Fibroblast of the conjunctiva (primary cell): ENCODE results near the gene SRP54.
"Not testable (repeated sequence)": the region's sequence is repeated elsewhere in the genome, so short reads cannot be mapped to it uniquely, and the experiment has no call there.

ENCODE experiments used
- DNase-seq: peaks from one replicate; pipeline ENCODE4 v3.0.0-alpha.2; 2010; ENCODE audit warnings: low read depth

Gene SRP54

DNA sequence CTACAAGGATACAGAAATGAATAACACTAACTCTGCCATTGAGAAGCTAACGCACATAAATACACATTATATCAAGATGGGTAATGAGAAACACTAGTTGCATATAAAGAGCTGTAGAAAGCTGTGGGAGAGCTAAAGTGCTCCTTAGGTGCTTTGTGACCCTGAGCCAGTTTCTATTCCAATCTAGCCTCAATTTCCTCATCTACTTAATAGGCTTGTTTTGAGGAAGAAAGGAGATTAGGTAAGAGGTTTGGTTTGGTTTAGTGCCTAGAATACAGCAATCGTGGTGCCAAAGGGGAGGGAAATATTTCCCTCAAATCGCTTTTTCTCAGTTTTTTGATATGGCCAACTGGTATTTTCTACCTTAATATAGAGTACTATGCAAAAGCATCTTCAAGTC lies 994 bp downstream of the SRP54 start:
- DNase-seq, result no peak

DNA sequence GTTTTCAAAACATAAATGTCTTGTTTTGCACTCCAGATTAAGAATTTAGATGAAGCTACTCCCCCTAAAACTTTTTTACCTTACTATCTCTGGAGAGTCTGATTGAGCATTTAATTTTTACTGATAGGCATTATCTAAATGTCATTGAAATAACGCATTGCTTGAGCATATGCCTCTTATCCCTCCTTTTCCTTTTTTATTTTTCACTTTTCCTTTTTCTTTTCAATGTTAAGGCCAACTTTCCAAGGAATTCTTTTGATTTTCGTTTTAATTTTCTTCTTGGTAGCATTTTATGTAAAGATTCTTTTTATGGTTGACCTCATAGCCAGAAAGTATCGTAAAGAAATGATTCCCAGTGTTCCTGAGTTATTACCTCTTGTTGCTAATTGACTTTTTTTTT lies 2.9 kb downstream of the SRP54 start:
- no peak for DNase-seq

- no peak for DNase-seq
Measured at GRCh38 chr14:34987180-34987579, 4.4 kb downstream of the SRP54 start.

DNA sequence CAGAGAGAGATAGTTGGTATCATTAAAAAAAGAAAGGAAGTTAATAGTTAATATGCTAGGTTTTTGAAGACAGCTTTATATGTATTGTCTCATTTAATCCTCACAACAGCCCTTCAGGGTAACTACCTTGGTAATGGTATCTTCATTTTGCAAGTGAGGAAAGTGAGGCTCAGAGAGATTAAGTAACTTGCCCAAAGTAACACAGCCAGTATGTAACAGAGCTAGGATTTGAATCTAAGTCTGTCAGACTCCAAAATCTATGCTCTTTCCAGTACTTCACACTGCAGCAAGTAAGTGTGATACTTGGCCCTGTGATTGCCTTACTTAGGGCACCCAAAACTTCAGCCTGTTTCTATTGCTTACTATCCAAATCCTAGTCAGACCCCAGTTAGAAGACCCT lies 7.0 kb downstream of the SRP54 start:
- no peak for DNase-seq

DNA sequence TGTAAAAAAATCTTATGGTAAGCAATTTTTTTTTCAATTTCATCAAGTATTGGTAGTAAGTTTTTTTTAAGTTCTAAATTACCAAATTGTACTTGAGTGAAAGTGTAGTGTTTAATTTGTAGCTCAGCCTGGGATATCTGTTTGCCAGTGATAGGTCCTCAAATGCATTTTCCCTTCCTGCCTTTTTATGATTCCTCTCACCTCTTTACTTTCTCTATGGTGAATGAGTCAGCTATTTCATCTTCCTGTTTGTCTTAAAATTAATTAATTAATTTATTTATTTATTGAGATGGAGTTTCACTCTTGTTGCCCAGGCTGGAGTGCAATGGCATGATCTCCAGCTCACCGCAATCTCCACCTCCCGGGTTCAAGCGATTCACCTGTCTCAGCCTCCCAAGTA lies 10.6 kb downstream of the SRP54 start:
- no peak for DNase-seq

DNA sequence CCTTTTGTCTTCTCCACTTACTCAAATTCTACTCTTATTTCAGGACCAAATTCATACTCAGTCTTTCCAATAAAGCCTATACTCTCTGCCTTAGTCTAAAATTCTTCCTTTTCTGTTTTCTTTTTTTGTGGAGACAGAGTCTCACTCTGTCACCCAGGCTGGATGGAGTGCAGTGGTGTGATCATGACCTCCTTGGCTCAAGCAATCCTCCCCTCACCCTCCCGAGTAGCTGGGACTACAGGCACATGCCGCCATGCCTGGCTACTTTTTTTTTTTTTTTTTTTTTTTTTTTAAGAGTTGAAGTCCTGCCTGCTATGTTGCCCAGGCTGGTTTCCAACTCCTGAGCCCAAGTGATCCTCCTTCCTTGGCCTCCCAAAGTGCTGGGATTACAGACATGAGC lies 11.9 kb downstream of the SRP54 start:
- DNase-seq, result no peak

- no peak for DNase-seq
Measured at GRCh38 chr14:34997762-34998161, 15.0 kb downstream of the SRP54 start.

DNA sequence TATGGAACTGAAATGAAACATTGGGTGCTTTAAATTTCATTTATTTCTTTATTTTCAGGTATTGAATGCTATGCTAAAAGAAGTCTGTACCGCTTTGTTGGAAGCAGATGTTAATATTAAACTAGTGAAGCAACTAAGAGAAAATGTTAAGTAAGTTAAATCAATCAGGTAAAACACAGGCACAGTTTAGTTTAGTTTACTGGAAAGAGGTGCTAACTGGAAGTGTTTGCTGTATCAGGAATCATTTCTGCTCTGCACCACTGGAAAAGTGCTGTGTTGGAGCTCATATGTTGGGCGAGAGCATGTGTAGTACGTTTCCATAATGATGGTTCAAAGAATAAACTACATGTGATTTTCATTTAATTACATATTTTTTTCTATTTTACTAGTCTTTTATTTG lies 16.7 kb downstream of the SRP54 start:
- DNase-seq, result no peak

DNA sequence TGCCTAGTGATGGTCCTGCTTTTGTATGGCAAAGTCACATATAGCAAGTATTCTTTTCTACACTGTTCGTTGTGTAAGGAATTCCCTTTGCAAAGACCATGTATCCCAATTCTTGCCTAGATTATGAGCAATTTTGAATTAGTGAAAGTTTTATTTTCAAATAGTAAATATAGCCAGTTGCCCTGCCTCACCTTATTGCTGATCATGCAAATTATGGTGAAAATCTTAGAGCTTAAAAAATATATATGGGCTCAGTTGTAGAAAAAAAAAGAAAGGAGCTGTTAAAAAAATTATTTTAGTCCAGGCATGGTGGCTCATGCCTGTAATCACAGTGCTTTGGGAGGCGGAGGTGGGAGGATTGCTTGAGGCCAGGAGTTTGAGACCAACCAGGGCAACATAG lies 18.8 kb downstream of the SRP54 start:
- DNase-seq, result no peak

- DNase-seq, result no peak
Measured at GRCh38 chr14:35004839-35005238, 22.0 kb downstream of the SRP54 start.

DNA sequence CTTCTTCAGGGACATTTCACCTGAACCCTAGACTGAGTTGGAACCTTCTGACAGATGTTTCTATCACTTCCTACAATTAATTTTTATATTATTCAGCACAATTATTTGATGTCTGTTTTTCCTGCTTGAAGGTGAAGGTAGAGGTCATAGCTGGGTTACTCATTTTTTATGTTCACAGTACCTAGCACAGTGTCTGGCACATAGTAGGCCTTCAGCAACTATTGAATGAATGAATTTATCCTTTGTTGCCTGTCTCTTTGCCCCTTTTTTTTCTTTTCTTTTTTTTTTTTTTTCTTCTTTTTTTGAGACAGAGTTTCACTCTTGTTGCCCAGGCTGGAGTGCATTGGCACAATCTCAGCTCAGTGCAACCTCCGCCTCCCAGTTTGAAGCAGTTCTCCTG lies 33.8 kb downstream of the SRP54 start:
- DNase-seq, result no peak

DNA sequence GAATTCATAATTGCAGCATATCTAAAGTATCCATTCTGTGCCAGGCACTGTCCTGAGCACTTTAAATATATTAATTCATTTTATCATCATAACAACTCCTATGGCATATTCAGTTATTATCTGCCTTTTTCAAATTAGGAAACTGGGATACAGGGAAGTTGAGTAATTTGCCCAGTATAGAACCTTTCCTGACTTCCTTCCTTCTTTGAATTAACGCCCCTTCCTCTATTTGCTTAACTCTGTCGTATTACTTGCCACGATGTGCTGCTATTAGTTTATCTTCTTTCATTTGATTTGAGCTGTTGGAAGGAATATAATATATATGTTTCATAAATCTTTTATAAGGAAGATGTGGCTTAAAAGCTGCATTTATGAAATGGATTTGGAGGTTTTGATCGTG lies 37.9 kb downstream of the SRP54 start:
- no peak for DNase-seq

GRCh38 chr14:35028435-35028834 lies 45.6 kb downstream of the SRP54 start:
- no peak for DNase-seq

- no peak for DNase-seq
Measured at GRCh38 chr14:35032562-35032961, 49.8 kb downstream of the SRP54 start.

DNA sequence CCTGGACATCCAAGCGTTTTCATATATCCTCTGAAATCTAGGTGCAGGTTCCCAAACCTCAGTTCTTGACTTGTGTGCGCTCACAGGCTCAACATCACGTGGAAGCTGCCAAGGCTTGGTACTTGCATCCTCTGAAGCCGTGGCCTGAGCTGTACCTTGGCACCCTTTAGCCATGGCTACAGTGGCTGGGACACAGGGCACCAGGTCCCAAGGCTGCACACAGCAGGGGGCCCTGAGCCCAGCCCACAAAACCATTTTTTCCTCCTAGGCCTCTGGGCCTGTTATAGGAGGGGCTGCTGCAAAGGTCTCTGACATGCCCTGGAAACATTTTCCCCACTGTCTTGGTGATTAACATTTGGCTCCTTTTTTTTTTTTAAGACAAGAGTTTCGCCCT lies 51.6 kb downstream of the SRP54 start:
- no peak for DNase-seq

DNA sequence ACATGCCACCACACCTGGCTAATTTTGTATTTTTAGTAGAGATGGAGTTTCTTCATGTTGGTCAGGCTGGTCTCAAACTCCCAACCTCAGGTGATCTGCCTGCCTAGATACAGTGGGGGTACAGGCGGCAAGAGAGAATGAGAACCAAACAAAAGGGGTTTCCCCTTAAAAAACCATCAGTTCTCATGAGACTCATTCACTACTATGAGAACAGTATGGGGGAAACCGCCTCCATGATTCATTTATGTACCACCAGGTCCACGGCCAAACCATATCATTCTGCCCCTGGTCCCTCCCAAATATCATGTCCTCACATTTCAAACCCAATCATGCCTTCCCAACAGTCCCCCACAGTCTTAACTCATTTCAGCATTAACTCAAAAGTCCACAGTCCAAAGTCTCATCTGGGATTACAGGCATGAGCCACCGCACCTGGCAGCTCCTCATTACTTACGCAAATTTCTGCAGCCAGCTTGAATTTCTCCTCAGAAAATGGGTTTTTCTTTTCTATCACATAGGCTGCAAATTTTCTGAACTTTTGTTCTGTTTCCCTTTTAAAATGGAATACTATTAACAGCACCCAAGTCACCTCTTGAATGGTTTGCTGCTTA lies 52.3 kb downstream of the SRP54 start:
- DNase-seq, result not testable (repeated sequence)

GRCh38 chr14:35038312-35038711 lies 55.5 kb downstream of the SRP54 start:
- not testable (repeated sequence) for DNase-seq

DNA sequence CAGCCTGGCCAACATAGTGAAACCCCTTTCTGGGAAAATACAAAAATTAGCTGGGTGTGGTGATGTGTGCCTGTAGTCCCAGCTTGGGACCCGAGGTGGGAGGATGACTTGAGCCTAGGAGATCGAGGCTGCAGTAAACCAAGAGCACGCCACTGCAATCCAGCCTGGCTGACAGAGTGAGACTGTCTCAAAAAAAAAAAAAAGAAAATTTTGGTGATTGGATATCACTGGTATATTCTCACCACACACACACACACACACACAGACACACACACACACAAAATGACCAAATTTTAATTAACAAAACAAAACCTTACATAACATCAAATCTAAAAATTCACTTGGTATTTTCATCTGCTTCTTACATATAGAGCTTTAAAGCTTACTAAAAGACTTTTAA lies 59.8 kb downstream of the SRP54 start:
- DNase-seq, result no peak

DNA sequence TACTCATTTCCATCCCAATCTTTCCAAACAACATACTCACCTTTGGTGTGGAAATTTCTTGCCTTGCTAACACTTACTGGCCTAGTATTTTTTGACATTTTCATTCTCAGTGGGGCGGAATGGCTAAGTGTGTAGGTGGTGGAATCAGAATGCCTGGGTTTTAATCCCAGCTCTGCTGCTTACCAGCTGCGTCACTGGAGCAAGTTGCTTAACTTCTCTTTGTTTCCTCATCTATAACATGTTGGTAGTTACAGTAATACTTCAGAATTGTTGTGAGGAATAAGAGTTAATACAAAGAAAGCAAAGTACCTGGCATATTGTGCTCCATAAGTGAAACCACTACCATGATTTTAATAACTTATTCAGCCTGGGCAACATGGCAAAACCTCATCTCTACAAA lies 60.3 kb downstream of the SRP54 start:
- no peak for DNase-seq

GRCh38 chr14:35044939-35045797 lies 62.4 kb downstream of the SRP54 start:
- DNase-seq, result peak; percentile 5

DNA sequence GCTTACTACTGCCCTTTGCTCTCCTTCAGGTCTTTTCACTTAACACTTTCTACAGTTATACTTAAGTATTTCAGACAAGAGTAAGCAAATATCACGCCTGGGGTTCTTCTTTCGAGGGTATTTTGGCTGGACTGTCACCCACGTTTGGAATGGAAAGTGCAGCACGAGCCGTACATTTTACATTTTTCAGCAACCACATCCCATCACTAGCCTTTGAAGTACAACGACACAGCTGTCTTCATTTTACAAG lies 62.9 kb downstream of the SRP54 start:
- DNase-seq, result no peak

DNA sequence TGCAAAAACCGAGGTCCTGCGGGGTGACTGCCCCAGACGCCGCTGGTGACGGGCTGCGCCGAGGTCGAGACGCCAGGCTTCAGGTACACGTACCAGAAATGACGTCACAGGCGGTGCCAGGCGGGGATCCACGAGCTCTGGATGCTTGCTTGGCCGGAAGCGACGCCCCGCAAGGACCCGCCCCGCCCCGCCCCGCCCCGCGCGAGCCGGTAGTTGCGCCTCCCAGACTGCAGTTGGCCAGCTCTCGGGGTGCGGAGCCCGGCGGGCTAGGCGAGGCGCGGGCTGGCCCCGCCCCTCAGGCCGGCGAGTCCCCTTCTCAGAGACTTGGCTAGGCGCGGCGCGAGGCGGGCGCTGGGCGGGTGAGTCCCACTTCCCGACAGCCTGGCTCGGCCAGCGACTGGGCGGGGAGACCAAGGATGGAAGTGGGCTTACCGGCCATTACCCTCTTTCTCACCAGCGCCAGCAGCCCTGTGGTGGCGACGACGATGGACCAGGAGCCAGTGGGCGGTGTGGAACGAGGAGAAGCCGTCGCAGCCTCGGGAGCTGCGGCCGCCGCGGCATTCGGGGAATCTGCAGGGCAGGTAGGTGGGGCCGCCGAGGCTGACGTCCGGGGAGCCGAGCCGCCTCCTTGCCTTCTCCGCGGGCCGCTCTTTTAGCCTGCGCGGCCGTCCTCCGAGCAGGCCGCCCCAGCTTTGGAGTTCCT lies 63.4 kb downstream of the SRP54 start, which contains the start of gene FAM177A1:
FAM177A1 (plus strand) TSS at position 225 of the 703 bp plus-strand sequence; CDS start at position 417, 192 bp downstream.
- DNase-seq, result peak; percentile 91
